HepG2 (cell line): ENCODE measurements around the gene SLC25A45. TPM values are rescaled to one million over a fixed set of nuclear protein-coding genes. Genes with fewer than 3 reads are reported as not detected.
A peak's percentile ranks its signal among the peaks of the same experiment; 100 is the strongest.

Experiments used
- CEBPB ChIP-seq: IDR thresholded peaks from 2 replicates; pipeline ENCODE4 v1.6.1; 2011; ENCODE audit warnings: low read depth, low read length, improper control_type of control experiment, borderline replicate concordance
- HDAC1 ChIP-seq: sonication (generic); formaldehyde crosslinking; IDR thresholded peaks from 2 replicates; pipeline ENCODE4 v1.5.1; 2020; ENCODE audit warnings: mild to moderate bottlenecking, missing genetic modification reagents
- KMT2A ChIP-seq: sonication (generic); formaldehyde crosslinking; IDR thresholded peaks from 2 replicates; pipeline ENCODE4 v1.4.0; 2020; ENCODE audit warnings: missing genetic modification reagents
- PBX2 ChIP-seq: IDR thresholded peaks from 2 replicates; pipeline ENCODE4 v1.6.1; 2016; ENCODE audit warnings: control low read depth
- PHF21A ChIP-seq: sonication (generic); formaldehyde crosslinking; IDR thresholded peaks from 2 replicates; pipeline ENCODE4 v1.5.0; 2020; ENCODE audit warnings: mild to moderate bottlenecking, missing genetic modification reagents
- PLSCR1 ChIP-seq: sonication (generic); formaldehyde crosslinking; IDR thresholded peaks from 2 replicates; pipeline ENCODE4 v1.5.0; 2020; ENCODE audit warnings: missing genetic modification reagents, mild to moderate bottlenecking, borderline replicate concordance
- SATB2 ChIP-seq: sonication (generic); formaldehyde crosslinking; IDR thresholded peaks from 2 replicates; pipeline ENCODE4 v1.5.0; 2020; ENCODE audit warnings: missing genetic modification reagents
- SOX13 ChIP-seq, 3 experiments: fragments of 450-650 bp in 1 of 3; sonication (generic) in 1 of 3; formaldehyde crosslinking in 1 of 3; IDR thresholded peaks in 2 of 3; conservative IDR thresholded peaks in 1 of 3; 2 replicates each; pipeline versions ENCODE4 v1.5.0 to v1.6.1; 2016 to 2020; ENCODE audit warnings: antibody characterized with exemption in 1 of 3, mild to moderate bottlenecking in 1 of 3, missing compliant biosample characterization in 1 of 3, missing genetic modification reagents in 1 of 3, moderate library complexity in 1 of 3
- SOX6 ChIP-seq, 2 experiments: fragments of 450-650 bp in 1 of 2; sonication (generic) in 1 of 2; formaldehyde crosslinking in 1 of 2; IDR thresholded peaks; 2 replicates each; pipeline versions ENCODE4 v1.4.0 to v1.6.1; 2017 to 2020; ENCODE audit warnings: antibody characterized with exemption in 1 of 2, mild to moderate bottlenecking in 1 of 2, missing genetic modification reagents in 1 of 2
- TBX3 ChIP-seq: fragments of 450-650 bp; IDR thresholded peaks from 2 replicates; pipeline ENCODE4 v1.6.1; 2017; ENCODE audit warnings: antibody characterized with exemption, mild to moderate bottlenecking, inconsistent platforms, borderline replicate concordance
- TCF7L2 ChIP-seq: IDR thresholded peaks from 2 replicates; pipeline ENCODE4 v1.6.1; 2011; ENCODE audit warnings: mild to moderate bottlenecking, low read depth, low read length, moderate library complexity
- ZFAT ChIP-seq: sonication (generic); formaldehyde crosslinking; conservative IDR thresholded peaks from 2 replicates; pipeline ENCODE4 v1.8.1; 2023; ENCODE audit warnings: missing genetic modification reagents, inconsistent platforms
- ZNF234 ChIP-seq: sonication (generic); formaldehyde crosslinking; conservative IDR thresholded peaks from 2 replicates; pipeline ENCODE4 v1.5.1; 2020; ENCODE audit warnings: mild to moderate bottlenecking, missing genetic modification reagents
- ZNF460 ChIP-seq: sonication (generic); formaldehyde crosslinking; IDR thresholded peaks from 2 replicates; pipeline ENCODE4 v1.5.1; 2020; ENCODE audit warnings: missing genetic modification reagents, mild to moderate bottlenecking, borderline replicate concordance
- ZNF543 ChIP-seq: sonication (generic); formaldehyde crosslinking; IDR thresholded peaks from 2 replicates; pipeline ENCODE4 v1.4.0; 2020; ENCODE audit warnings: mild to moderate bottlenecking, missing genetic modification reagents
- ZNF570 ChIP-seq: sonication (generic); formaldehyde crosslinking; IDR thresholded peaks from 2 replicates; pipeline ENCODE4 v1.4.0; 2020; ENCODE audit warnings: mild to moderate bottlenecking, missing genetic modification reagents, borderline replicate concordance
- ZNF574 ChIP-seq: sonication (generic); formaldehyde crosslinking; IDR thresholded peaks from 2 replicates; pipeline ENCODE4 v1.4.0; 2020; ENCODE audit warnings: missing genetic modification reagents
- ZNF609 ChIP-seq: sonication (generic); formaldehyde crosslinking; IDR thresholded peaks from 2 replicates; pipeline ENCODE4 v1.4.0; 2020; ENCODE audit warnings: mild to moderate bottlenecking, missing genetic modification reagents, borderline replicate concordance
- ZNF749 ChIP-seq: sonication (generic); formaldehyde crosslinking; IDR thresholded peaks from 2 replicates; pipeline ENCODE4 v1.8.0; 2022; ENCODE audit warnings: mild to moderate bottlenecking, missing genetic modification reagents, moderate library complexity, borderline replicate concordance
- polyA plus RNA-seq, 8 experiments: library from polyadenylated mRNA; depleted of rRNA in 3 of 8; stranded (reverse) in 7 of 8; unstranded in 1 of 8; fragments of >200 nt; fragmentation: Illumina TruSeq in 4 of 8; extraction: Trizol in 4 of 8; gene quantifications; 2 replicates each; pipeline versions ENCODE4 v1.2.1 to v1.2.3, GENCODE V29; 2011 to 2016; ENCODE audit warnings: low read depth in 4 of 8, missing spikeins in 1 of 8, mixed read lengths in 1 of 8; ENCODE audit not compliant: insufficient read depth in 1 of 8
- total RNA-seq, 5 experiments: library from RNA; depleted of rRNA; stranded (reverse); fragments of >200 nt; fragmentation: Illumina TruSeq; extraction: Trizol; gene quantifications; 2 replicates each; pipeline ENCODE4 v1.2.3, GENCODE V29; 2016; ENCODE audit warnings: low read depth in 1 of 5

SLC25A45 gene
- total and polyA plus RNA-seq, 2 of the 13 experiments (the other 11 are each of a cell fraction or from before 2014, with no cell fraction given) = 1.2 to 3.4 TPM

- TF ChIP-seq ZNF609 (CRISPR knock-in tag) = peak; percentile 24; the same call in 1 of the 2 replicates
- peak; percentile 25; the same call in 1 of the 2 replicates for TF ChIP-seq SOX13 (IDR thresholded peaks at IDR 0.05)
- TF ChIP-seq SOX13 (CRISPR knock-in tag; conservative IDR thresholded peaks at IDR 0.05 in 1 of 2, IDR thresholded peaks at IDR 0.05 in 1 of 2) = peak in 1 of 2 experiments; percentile 87; a peak in 2 of 4 replicates
- TF ChIP-seq TBX3 = no peak
- no peak for TF ChIP-seq SOX6 (IDR thresholded peaks at IDR 0.05)
- peak; percentile 78 for TF ChIP-seq SOX6 (CRISPR knock-in tag; IDR thresholded peaks at IDR 0.05)
- TF ChIP-seq ZNF460 = no peak
- TF ChIP-seq KMT2A (CRISPR knock-in tag) = no peak
- no peak for TF ChIP-seq ZNF570
- no peak for TF ChIP-seq ZNF234 (CRISPR knock-in tag)
- peak; percentile 44; the same call in 1 of the 2 replicates for TF ChIP-seq PHF21A (CRISPR knock-in tag)
- 0 out of 2 replicates have a peak, but pooled peaks have one; percentile 19 for TF ChIP-seq ZNF574 (CRISPR knock-in tag)
- TF ChIP-seq TCF7L2 = peak; percentile 45; the same call in 1 of the 2 replicates
- TF ChIP-seq PLSCR1 (CRISPR knock-in tag) = no peak
- TF ChIP-seq CEBPB = peak; percentile 91
- TF ChIP-seq ZNF543 (CRISPR knock-in tag) = no peak
- no peak for TF ChIP-seq PBX2 (CRISPR knock-in tag)
- TF ChIP-seq HDAC1 (CRISPR knock-in tag) = no peak
- TF ChIP-seq ZNF749 (CRISPR knock-in tag) = no peak
- TF ChIP-seq SATB2 = no peak
- no peak for TF ChIP-seq ZFAT (CRISPR knock-in tag)
Observed at GRCh38 chr11:65383778-65384177, 1.3 kb upstream of the SLC25A45 start (continued).
